ENCODE data around the gene SLC2A1.

The SLC2A1 gene

GRCh38 chr1:42934541-42935312, 23.9 kb downstream of the SLC2A1 start:
- no peak for DNase-seq (ENCODE audit: extremely low read depth, low read depth)
- no peak for TF ChIP-seq CTCF (IDR thresholded peaks at IDR 0.05; ENCODE audit: low read depth, low read length)

- TF ChIP-seq CTCF (IDR thresholded peaks at IDR 0.05; ENCODE audit: low read depth, low read length), result no peak
- DNase-seq (ENCODE audit: extremely low read depth, low read depth), result no peak
Observed at GRCh38 chr1:42933610-42934491, 24.8 kb downstream of the SLC2A1 start.

- no peak for TF ChIP-seq CTCF (IDR thresholded peaks at IDR 0.05; ENCODE audit: low read depth, low read length)
- no peak for DNase-seq (ENCODE audit: extremely low read depth, low read depth)
Observed at GRCh38 chr1:42933060-42933586, 25.5 kb downstream of the SLC2A1 start.

- TF ChIP-seq CTCF (IDR thresholded peaks at IDR 0.05; ENCODE audit: low read depth, low read length), result no peak
- no peak for DNase-seq (ENCODE audit: extremely low read depth, low read depth)
Observed at GRCh38 chr1:42932442-42932941, 26.2 kb downstream of the SLC2A1 start.

GRCh38 chr1:42931911-42932422, 26.7 kb downstream of the SLC2A1 start:
- no peak for TF ChIP-seq CTCF (IDR thresholded peaks at IDR 0.05; ENCODE audit: low read depth, low read length)
- no peak for DNase-seq (ENCODE audit: extremely low read depth, low read depth)

GRCh38 chr1:42931108-42931539, 27.5 kb downstream of the SLC2A1 start:
- no peak for DNase-seq (ENCODE audit: extremely low read depth, low read depth)

More at GRCh38 chr1:42931108-42931539, 27.5 kb downstream of the SLC2A1 start:
- TF ChIP-seq CTCF (IDR thresholded peaks at IDR 0.05; ENCODE audit: low read depth, low read length), result peak; percentile 49
